Measurements from ENCODE around the gene ITGA11.

The ITGA11 gene

GRCh38 chr15:68444336-68444735 lies 12.4 kb upstream of the ITGA11 start:
- no peak for DNase-seq

- DNase-seq: no peak
These were observed 10.9 kb upstream of the ITGA11 start for GRCh38 chr15:68442903-68443302.

- DNase-seq: no peak
These were observed 10.1 kb upstream of the ITGA11 start for GRCh38 chr15:68442041-68442440.

GRCh38 chr15:68441045-68441743 lies 9.2 kb upstream of the ITGA11 start:
- no peak for DNase-seq

GRCh38 chr15:68440136-68440535 lies 8.2 kb upstream of the ITGA11 start:
- DNase-seq: no peak

GRCh38 chr15:68439506-68439905 lies 7.5 kb upstream of the ITGA11 start:
- no peak for DNase-seq

GRCh38 chr15:68436680-68437079 lies 4.7 kb upstream of the ITGA11 start:
- no peak for DNase-seq

- no peak for DNase-seq
These were observed 4.0 kb upstream of the ITGA11 start for GRCh38 chr15:68435966-68436365.

- no peak for DNase-seq
These were observed 2.1 kb upstream of the ITGA11 start for GRCh38 chr15:68434021-68434420.

- DNase-seq: no peak
These were observed 1.6 kb upstream of the ITGA11 start for GRCh38 chr15:68433551-68433950.

- DNase-seq: no peak
These were observed 590 bp upstream of the ITGA11 start for GRCh38 chr15:68432441-68433064.

- DNase-seq: peak; percentile 40
These were observed 749 bp downstream of the ITGA11 start for GRCh38 chr15:68431037-68431791.

- no peak for DNase-seq
These were observed 1.4 kb downstream of the ITGA11 start for GRCh38 chr15:68430471-68431036.

- no peak for DNase-seq
These were observed 2.1 kb downstream of the ITGA11 start for GRCh38 chr15:68429691-68430470.

- DNase-seq: no peak
These were observed 3.5 kb downstream of the ITGA11 start for GRCh38 chr15:68428431-68428940.

- DNase-seq: no peak
These were observed 4.0 kb downstream of the ITGA11 start for GRCh38 chr15:68427963-68428362.

- no peak for DNase-seq
These were observed 4.6 kb downstream of the ITGA11 start for GRCh38 chr15:68427366-68427765.

GRCh38 chr15:68426116-68426515 lies 5.8 kb downstream of the ITGA11 start:
- DNase-seq: no peak

- DNase-seq: no peak
These were observed 6.4 kb downstream of the ITGA11 start for GRCh38 chr15:68425428-68426060.

GRCh38 chr15:68424754-68425390 lies 7.1 kb downstream of the ITGA11 start:
- DNase-seq: no peak
